ENCODE measurements around the gene GMNN.
"Not testable (repeated sequence)": the region's sequence is repeated elsewhere in the genome, so short reads cannot be mapped to it uniquely, and the experiment has no call there.

GMNN gene

DNA sequence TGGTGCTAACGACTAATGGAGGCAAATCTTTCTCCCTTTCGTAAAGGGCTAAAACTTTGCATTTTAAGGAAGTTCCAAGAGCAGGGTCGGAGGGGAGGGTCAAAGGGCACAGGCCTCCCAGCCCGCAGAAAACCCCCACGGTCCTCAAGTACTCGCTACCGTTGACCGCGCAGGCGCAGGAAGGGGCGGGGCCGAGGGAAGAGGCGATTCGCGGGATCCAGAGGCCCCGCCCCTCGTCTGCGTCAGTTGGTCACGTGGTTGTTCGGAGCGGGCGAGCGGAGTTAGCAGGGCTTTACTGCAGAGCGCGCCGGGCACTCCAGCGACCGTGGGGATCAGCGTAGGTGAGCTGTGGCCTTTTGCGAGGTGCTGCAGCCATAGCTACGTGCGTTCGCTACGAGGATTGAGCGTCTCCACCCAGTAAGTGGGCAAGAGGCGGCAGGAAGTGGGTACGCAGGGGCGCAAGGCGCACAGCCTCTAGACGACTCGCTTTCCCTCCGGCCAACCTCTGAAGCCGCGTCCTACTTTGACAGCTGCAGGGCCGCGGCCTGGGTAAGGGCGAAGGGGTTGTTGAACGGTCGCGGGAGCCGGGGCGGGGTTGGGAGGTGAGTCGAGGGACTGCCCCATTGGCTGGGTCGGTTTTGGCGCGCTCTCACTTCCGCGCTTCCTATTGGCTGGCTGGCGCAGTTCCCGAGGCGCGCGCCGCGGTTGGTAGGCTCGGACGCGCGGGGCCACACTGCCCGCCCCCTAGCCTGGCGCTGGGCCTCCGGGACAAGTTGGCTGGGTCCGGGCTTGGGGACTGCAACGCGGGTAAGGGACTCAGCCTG is at the start of gene GMNN:
GMNN (plus strand) TSS at position 242 of the 824 bp plus-strand sequence. CDS start 2,310 bp downstream, outside the sequence.
- peak within 1 kb of the TSS; percentile 100 for H3K4me3 ChIP-seq (ENCODE audit: low read depth, low read length)
- TF ChIP-seq, protein P1, sequence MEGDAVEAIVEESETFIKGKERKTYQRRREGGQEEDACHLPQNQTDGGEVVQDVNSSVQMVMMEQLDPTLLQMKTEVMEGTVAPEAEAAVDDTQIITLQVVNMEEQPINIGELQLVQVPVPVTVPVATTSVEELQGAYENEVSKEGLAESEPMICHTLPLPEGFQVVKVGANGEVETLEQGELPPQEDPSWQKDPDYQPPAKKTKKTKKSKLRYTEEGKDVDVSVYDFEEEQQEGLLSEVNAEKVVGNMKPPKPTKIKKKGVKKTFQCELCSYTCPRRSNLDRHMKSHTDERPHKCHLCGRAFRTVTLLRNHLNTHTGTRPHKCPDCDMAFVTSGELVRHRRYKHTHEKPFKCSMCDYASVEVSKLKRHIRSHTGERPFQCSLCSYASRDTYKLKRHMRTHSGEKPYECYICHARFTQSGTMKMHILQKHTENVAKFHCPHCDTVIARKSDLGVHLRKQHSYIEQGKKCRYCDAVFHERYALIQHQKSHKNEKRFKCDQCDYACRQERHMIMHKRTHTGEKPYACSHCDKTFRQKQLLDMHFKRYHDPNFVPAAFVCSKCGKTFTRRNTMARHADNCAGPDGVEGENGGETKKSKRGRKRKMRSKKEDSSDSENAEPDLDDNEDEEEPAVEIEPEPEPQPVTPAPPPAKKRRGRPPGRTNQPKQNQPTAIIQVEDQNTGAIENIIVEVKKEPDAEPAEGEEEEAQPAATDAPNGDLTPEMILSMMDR (IDR thresholded peaks at IDR 0.05; ENCODE audit: low read depth, low read length) = no peak
- H3K27ac ChIP-seq = peak within 1 kb of the TSS; percentile 100
- H3K9me3 ChIP-seq (ENCODE audit: severe bottlenecking) = no peaks in the 10 kb centered on the region
- H3K36me3 ChIP-seq = peaks cover 40% of the 10 kb centered on the region
- H3K27me3 ChIP-seq (ENCODE audit: insufficient read depth, low read depth, severe bottlenecking) = no peaks in the 10 kb centered on the region
- peak; percentile 100 for DNase-seq

DNA sequence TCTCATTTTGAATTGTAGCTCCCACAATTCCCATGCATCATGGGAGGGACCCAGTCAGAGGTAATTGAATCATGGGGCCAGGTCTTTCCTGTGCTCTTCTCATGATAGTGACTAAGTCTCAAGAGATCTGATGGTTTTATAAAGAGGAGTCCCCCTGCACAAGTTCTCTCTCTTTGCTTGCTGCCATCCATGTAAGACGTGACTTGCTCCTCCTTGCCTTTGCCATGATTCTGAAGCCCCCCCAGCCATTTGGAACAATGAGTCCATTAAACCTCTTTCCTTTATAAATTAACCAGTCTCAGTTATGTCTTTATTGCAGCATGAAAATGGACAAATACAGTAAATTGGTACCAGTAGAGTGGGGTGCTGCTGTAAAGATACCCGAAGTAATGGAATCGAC is 44.1 kb upstream of the GMNN start:
- DNase-seq; H3K27me3 ChIP-seq (ENCODE audit: insufficient read depth, low read depth, severe bottlenecking); H3K4me3 ChIP-seq (ENCODE audit: low read depth, low read length); H3K27ac ChIP-seq; H3K36me3 ChIP-seq: not testable (repeated sequence)
- peaks cover 24% of the 10 kb centered on the region for H3K9me3 ChIP-seq (ENCODE audit: severe bottlenecking)

DNA sequence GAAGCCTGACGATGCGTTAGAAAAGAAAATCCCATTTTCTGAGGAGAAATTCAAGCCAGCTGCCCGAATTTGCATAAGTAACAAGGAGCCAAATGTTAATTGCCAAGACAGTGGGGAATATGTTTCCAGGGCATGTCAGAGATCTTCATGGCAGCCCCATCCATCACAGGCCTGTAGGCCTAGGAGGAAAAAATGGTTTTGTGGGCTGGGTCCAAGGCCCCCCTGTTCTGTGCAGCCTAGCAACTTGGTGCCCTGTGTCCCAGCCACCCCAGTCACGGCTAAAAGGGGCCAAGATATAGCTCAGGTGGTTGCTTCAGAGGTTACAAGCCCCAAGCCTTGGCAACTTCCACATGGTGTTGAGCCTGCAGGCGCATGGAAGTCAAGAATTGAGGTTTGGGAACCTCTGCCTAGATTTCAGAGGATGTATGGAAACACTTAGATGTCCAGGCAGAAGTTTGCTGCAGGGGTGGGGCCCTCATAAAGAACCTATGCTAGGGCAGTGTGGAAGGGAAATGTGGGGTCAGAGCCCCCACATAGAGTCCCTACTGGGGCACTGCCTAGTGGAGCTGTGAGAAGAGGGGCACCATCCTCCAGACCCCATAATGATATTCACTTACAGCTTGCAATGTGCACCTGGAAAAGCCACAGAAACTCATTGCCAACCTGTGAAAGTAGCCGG is 43.1 kb upstream of the GMNN start:
- DNase-seq, H3K36me3 ChIP-seq: not testable (repeated sequence)

DNA sequence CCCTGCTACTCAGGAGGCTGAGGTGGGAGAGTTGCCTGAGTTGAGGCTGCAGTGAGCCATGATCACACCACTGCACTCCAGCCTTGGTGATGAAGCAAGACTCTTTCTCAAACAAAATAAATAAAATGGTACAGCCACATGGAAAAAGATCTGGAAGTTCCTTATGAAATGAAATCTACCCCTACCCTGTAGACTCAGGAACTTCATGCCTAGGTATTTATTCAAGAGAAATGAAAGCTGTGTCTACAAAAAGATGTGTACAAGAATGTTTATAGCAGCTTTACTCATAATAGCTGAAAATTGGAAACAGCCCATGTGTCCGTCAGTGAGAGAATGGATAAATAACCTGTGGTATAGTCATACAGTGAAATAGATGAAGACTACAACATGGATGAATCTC is 40.6 kb upstream of the GMNN start:
- no peaks in the 10 kb centered on the region for H3K36me3 ChIP-seq
- H3K27me3 ChIP-seq (ENCODE audit: insufficient read depth, low read depth, severe bottlenecking) = no peaks in the 10 kb centered on the region
- peaks cover 24% of the 10 kb centered on the region for H3K9me3 ChIP-seq (ENCODE audit: severe bottlenecking)
- TF ChIP-seq, protein P1 (IDR thresholded peaks at IDR 0.05; ENCODE audit: low read depth, low read length) = no peak
- H3K27ac ChIP-seq = no peak overlapping the region
- H3K4me3 ChIP-seq (ENCODE audit: low read depth, low read length) = no peak overlapping the region
- no peak for DNase-seq

More for the DNA sequence above, 43.1 kb upstream of the GMNN start:
- H3K9me3 ChIP-seq (ENCODE audit: severe bottlenecking) = peaks cover 24% of the 10 kb centered on the region
- not testable (repeated sequence) for H3K27me3 ChIP-seq (ENCODE audit: insufficient read depth, low read depth, severe bottlenecking); H3K4me3 ChIP-seq (ENCODE audit: low read depth, low read length); H3K27ac ChIP-seq

DNA sequence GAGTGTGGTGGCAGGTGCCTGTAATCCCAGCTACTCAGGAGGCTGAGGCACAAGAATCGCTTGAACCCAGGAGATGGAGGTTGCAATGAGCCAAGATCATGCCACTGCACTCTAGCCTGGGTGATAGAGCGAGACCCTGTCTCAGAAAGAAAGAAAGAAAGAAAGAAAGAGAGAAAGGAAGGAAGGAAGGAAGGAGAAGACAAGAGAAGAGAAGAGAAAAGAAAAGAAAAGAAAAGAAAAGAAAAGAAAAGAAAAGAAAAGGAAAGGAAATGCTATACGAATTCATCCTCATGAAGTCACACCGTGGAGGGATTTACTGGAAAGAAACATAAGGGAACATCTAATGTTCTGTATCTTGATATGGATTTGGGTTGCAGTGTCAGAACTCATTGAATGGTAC is 40.0 kb upstream of the GMNN start:
- not testable (repeated sequence) for DNase-seq; H3K4me3 ChIP-seq (ENCODE audit: low read depth, low read length); H3K36me3 ChIP-seq; H3K27ac ChIP-seq; H3K27me3 ChIP-seq (ENCODE audit: insufficient read depth, low read depth, severe bottlenecking)
- H3K9me3 ChIP-seq (ENCODE audit: severe bottlenecking) = peaks cover 24% of the 10 kb centered on the region

DNA sequence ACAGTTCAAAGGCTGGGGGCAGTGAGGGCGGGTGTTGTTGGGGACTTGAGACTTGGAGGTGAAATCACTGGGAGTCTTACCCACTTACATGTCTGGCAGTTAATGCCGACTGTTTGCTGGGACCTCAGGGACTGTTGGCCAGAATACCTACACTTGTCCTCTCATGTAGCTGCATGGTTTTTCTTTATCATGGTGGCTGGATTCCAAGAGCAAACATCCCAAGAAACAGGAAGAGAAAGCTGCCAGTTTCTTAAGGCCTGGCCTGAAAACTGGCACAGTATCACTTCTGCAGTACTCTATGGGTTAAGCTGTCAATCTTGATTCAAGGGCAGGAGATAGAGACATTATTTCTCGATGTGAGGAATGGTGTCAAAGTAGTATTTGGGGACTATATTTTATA is 36.0 kb upstream of the GMNN start:
- Histone ChIP-seq H3K27me3 (ENCODE audit: insufficient read depth, low read depth, severe bottlenecking) (no peaks in the 10 kb centered on the region), H3K27ac (no peak overlapping the region), H3K4me3 (ENCODE audit: low read depth, low read length) (no peak overlapping the region), H3K36me3 (no peaks in the 10 kb centered on the region), H3K9me3 (ENCODE audit: severe bottlenecking) (no peaks in the 10 kb centered on the region)
- TF ChIP-seq, protein P1 (IDR thresholded peaks at IDR 0.05; ENCODE audit: low read depth, low read length) = no peak
- DNase-seq = no peak

DNA sequence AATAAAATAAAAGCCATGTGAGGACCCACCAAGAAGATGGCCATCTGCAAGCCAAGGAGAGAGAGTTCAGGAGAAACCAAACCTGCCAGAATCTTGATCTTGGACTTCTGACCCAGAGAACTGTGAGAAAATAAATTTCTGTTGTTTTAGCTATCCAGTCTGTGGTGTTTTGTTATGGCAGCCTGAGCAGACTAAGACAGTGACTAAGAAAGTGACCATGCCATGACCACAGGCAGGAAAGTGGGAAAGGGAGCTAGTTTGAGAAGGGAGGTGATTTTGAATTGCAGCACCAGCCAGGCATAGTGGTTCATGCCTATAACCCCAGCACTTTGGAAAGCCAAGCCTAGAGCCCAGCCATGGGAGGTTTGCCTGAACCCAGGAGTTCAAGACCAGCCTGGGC is 33.9 kb upstream of the GMNN start:
- Histone ChIP-seq H3K4me3 (ENCODE audit: low read depth, low read length) (no peak overlapping the region), H3K27ac (no peak overlapping the region), H3K9me3 (ENCODE audit: severe bottlenecking) (no peaks in the 10 kb centered on the region), H3K36me3 (no peaks in the 10 kb centered on the region), H3K27me3 (ENCODE audit: insufficient read depth, low read depth, severe bottlenecking) (no peaks in the 10 kb centered on the region)
- no peak for DNase-seq
- TF ChIP-seq, protein P1 (IDR thresholded peaks at IDR 0.05; ENCODE audit: low read depth, low read length) = no peak
